Endothelial cell of umbilical vein (primary cell): Measurements from ENCODE around the gene GLOD5.

Experiments used
- EZH2 ChIP-seq: IDR thresholded peaks from 2 replicates; pipeline ENCODE4 v1.6.1; 2012; ENCODE audit warnings: borderline replicate concordance, low read depth, mild to moderate bottlenecking, moderate library complexity, low read length, inconsistent platforms; ENCODE audit not compliant: severe bottlenecking
- FOS ChIP-seq: IDR thresholded peaks from 2 replicates; pipeline ENCODE4 v1.6.1; 2011; ENCODE audit warnings: mild to moderate bottlenecking, low read length, moderate library complexity, borderline replicate concordance; ENCODE audit not compliant: insufficient read depth
- GATA2 ChIP-seq: IDR thresholded peaks from 2 replicates; pipeline ENCODE4 v1.7.0; 2011; ENCODE audit warnings: low read depth, mild to moderate bottlenecking, moderate library complexity, mixed read lengths, low read length; ENCODE audit not compliant: insufficient read length, insufficient read depth
- JUN ChIP-seq: IDR thresholded peaks from 2 replicates; pipeline ENCODE4 v1.6.1; 2011; ENCODE audit warnings: borderline replicate concordance, low read depth; ENCODE audit not compliant: insufficient read length, insufficient read depth
- POLR2A ChIP-seq: IDR thresholded peaks from 2 replicates; pipeline ENCODE4 v1.6.1; 2012; ENCODE audit warnings: low read depth, mild to moderate bottlenecking, control low read depth, low read length
- POLR2AphosphoS5 ChIP-seq: IDR thresholded peaks from 2 replicates; pipeline ENCODE4 v1.6.1; 2012; ENCODE audit warnings: low read depth, mild to moderate bottlenecking, control low read depth, low read length, moderate library complexity; ENCODE audit not compliant: insufficient read depth
- TF ChIP-seq, protein P1 (sequence below), 2 donors: IDR thresholded peaks; 1 replicate in 1 of 2; 2 replicates in 1 of 2; pipeline ENCODE4 v1.5.1; 2011; ENCODE audit warnings: low read length in 2 of 2, mild to moderate bottlenecking in 2 of 2, moderate library complexity in 2 of 2, control low read depth in 1 of 2, inconsistent platforms in 1 of 2, low read depth in 1 of 2; ENCODE audit not compliant: insufficient read depth in 1 of 2; ENCODE audit errors: extremely low read depth in 1 of 2
- TF ChIP-seq, protein P2 (sequence below): IDR thresholded peaks from 2 replicates; pipeline ENCODE4 v1.6.1; 2011; ENCODE audit not compliant: insufficient read depth, insufficient read length

DNA sequence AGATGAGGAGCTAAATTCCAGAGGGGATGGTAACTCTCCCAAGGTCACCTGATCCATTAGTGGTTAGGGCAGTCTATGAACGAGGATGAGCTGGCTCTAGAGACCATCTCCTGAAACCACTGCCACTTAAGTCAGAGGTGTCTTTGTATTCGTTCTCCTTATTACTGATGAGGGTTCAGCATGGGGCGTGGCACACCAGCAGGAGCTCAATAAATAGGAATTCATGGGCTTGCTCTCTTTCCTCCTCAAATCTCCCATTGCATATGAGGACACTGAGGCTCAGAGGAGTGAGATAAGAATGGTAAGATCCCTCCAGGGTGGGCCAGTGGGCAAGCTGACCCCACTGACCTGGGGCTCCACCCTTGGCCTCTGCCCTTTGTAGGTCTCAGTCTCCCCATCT, 23.2 kb downstream of the GLOD5 start:
- TF ChIP-seq, protein P1, sequence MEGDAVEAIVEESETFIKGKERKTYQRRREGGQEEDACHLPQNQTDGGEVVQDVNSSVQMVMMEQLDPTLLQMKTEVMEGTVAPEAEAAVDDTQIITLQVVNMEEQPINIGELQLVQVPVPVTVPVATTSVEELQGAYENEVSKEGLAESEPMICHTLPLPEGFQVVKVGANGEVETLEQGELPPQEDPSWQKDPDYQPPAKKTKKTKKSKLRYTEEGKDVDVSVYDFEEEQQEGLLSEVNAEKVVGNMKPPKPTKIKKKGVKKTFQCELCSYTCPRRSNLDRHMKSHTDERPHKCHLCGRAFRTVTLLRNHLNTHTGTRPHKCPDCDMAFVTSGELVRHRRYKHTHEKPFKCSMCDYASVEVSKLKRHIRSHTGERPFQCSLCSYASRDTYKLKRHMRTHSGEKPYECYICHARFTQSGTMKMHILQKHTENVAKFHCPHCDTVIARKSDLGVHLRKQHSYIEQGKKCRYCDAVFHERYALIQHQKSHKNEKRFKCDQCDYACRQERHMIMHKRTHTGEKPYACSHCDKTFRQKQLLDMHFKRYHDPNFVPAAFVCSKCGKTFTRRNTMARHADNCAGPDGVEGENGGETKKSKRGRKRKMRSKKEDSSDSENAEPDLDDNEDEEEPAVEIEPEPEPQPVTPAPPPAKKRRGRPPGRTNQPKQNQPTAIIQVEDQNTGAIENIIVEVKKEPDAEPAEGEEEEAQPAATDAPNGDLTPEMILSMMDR (IDR thresholded peaks at IDR 0.05; ENCODE audit: extremely low read depth in 1 of 2, insufficient read depth in 1 of 2, low read depth in 1 of 2, low read length in 2 of 2), result no peak
- TF ChIP-seq, protein P2, sequence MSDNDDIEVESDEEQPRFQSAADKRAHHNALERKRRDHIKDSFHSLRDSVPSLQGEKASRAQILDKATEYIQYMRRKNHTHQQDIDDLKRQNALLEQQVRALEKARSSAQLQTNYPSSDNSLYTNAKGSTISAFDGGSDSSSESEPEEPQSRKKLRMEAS, result no peak
- no peak for TF ChIP-seq EZH2
- no peak for TF ChIP-seq POLR2AphosphoS5
- TF ChIP-seq POLR2A, result no peak
- TF ChIP-seq JUN, result no peak
- TF ChIP-seq GATA2, result no peak
- TF ChIP-seq FOS, result no peak
